Stimulated activated CD8-positive, alpha-beta memory T cell treated with anti-CD3 and anti-CD28 coated beads, Interleukin-12 subunit alpha, Interleukin-12 subunit beta, amount 100 ng/mL, for 24 hours (primary cell): ENCODE data around the gene PNMA8A.
A peak's percentile ranks its signal among the peaks of the same experiment; 100 is the strongest.
"Not testable (repeated sequence)": the region's sequence is repeated elsewhere in the genome, so short reads cannot be mapped to it uniquely, and the experiment has no call there.

Experiments used
- DNase-seq: peaks from one replicate; pipeline ENCODE4 v3.0.0-alpha.2; 2020; ENCODE audit errors: extremely low read depth

Gene PNMA8A

GRCh38 chr19:46471116-46471733 is at the start of gene PNMA8A:
TSS of gene PNMA8A (minus strand) at chr19:46471563. CDS start at chr19:46471035, 528 bp downstream.
- DNase-seq, result no peak

GRCh38 chr19:46520616-46521015 is 49.3 kb upstream of the PNMA8A start:
- DNase-seq, result no peak

GRCh38 chr19:46517471-46517870 is 46.1 kb upstream of the PNMA8A start:
- no peak for DNase-seq

- no peak for DNase-seq
These were observed 44.6 kb upstream of the PNMA8A start for GRCh38 chr19:46515879-46516350.

- DNase-seq, result no peak
These were observed 43.9 kb upstream of the PNMA8A start for GRCh38 chr19:46515290-46515609.

GRCh38 chr19:46514589-46515289 is 43.4 kb upstream of the PNMA8A start:
- DNase-seq, result no peak

GRCh38 chr19:46513461-46514236 is 42.3 kb upstream of the PNMA8A start:
- DNase-seq, result peak; percentile 65

- no peak for DNase-seq
These were observed 39.9 kb upstream of the PNMA8A start for GRCh38 chr19:46511237-46511636.

GRCh38 chr19:46508206-46508605 is 36.8 kb upstream of the PNMA8A start:
- no peak for DNase-seq

GRCh38 chr19:46503848-46504453 is 32.6 kb upstream of the PNMA8A start:
- DNase-seq, result no peak

GRCh38 chr19:46502891-46503290 is 31.5 kb upstream of the PNMA8A start:
- no peak for DNase-seq

- no peak for DNase-seq
These were observed 28.3 kb upstream of the PNMA8A start for GRCh38 chr19:46499692-46500091.

GRCh38 chr19:46497773-46498172 is 26.4 kb upstream of the PNMA8A start:
- no peak for DNase-seq

- not testable (repeated sequence) for DNase-seq
These were observed 25.5 kb upstream of the PNMA8A start for GRCh38 chr19:46496886-46497285.

GRCh38 chr19:46496304-46496703 is 24.9 kb upstream of the PNMA8A start:
- no peak for DNase-seq

- no peak for DNase-seq
These were observed 24.4 kb upstream of the PNMA8A start, which contains the start of gene PNMA8B for GRCh38 chr19:46495786-46496099. TSS of gene PNMA8B (minus strand) at chr19:46495867. CDS start at chr19:46495465, 402 bp downstream.

- DNase-seq, result no peak
These were observed 23.8 kb upstream of the PNMA8A start for GRCh38 chr19:46494941-46495785.

GRCh38 chr19:46494146-46494940 is 23.0 kb upstream of the PNMA8A start:
- DNase-seq, result no peak

- no peak for DNase-seq
These were observed 22.1 kb upstream of the PNMA8A start for GRCh38 chr19:46493236-46494145.

GRCh38 chr19:46492841-46493235 is 21.5 kb upstream of the PNMA8A start:
- DNase-seq, result no peak
